NCI-H146 (cell line): Measurements from ENCODE around the gene SLCO4A1.
"Not testable (repeated sequence)": the region's sequence is repeated elsewhere in the genome, so short reads cannot be mapped to it uniquely, and the experiment has no call there.

Experiments used
- DNase-seq: peaks from one replicate; lab custom pipeline; 2025; lab: John Stamatoyannopoulos, UW

Gene SLCO4A1

DNA sequence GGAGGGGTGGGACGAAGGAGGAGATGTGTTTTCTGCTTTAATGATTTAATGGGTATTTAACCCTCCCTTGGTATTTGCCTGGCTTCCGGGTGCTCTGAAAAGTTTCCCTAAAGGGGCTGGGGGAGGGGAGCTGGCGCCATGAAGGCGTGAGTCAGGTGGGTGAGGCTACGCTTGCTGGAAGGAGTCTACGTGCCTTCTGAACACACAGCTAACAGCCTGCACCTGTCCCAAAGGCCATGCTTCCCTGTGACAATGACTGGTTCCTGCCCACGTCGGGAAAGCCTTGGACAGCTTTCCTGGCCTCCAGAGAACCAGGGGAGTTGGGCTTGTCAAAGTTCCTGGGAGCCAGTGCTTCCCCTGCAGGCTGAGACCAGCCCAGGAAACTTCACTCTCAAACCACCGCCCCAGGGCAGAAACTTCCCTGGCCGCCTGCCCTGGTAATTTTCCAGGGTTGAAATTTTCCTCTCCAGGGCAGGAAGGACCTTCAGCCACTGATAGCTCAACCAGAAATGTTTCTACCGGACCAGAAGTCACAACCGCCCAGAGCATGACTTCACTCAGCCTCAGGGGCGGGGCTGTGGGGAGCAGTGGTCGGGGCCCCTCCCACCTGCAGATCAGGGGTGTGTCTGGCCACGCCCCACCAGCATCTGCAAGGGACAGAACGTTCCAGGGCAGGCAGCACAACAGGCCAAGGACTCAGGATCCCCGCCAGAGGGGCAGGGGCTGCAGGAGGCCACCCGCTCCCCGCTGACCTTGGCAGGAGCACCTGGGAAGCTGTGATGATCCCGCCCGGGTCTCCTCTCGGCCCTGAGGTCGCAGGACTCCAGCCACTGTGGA, 18.6 kb upstream of the SLCO4A1 start:
- peak; percentile 14 for DNase-seq

DNA sequence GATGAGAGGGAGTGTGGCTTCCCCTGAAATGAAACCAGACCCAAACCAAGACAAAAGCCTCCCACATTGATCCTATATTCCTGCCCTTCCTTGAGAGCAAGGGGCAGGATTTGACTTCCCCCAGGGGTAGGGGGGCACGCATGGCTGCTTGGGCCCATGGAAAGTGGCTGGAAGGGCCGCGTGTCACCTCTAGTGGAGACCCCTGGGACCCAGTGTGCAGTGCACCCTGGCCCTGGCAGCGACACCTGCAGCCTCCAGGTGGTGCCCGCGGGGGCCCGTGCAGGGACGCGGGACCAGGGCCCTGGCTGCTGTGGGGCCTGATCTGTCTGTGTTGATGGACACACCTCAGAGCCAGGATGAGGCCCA, 18.0 kb upstream of the SLCO4A1 start:
- no peak for DNase-seq

DNA sequence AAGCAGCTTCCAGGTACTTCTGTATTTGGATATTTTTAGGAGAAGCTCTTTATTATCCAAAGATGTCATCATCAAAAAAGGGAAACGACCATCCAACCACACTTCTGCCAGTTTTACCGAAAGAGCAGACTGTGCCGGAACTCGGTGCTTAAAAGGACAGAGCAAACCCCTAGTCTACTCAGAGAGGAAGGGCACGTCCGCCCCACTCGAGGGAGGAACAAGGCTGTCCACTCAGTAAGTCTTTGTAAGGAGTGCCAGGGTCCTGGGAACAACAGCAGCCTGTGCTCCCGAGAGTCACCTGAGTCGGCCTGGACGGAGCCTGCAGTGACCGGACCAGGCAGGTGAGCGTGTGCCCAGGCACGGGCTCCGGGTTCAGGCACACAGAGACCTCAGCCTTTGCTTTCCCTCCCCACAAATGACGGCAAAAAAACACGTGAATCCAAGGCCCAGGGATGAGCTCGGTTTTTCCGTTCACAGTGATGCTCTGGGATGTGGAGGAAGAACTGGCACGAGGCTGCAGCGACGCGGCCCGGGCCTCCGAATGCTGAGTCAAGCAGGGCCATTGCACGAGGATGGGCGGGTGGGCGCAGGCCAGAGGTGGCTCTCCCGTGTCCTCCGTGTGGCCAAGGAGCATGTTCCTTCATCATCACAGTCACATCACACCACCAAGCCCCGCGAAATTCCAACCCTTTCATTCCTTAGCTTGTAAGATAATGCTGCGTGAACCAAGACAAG, 17.4 kb upstream of the SLCO4A1 start:
- no peak for DNase-seq

DNA sequence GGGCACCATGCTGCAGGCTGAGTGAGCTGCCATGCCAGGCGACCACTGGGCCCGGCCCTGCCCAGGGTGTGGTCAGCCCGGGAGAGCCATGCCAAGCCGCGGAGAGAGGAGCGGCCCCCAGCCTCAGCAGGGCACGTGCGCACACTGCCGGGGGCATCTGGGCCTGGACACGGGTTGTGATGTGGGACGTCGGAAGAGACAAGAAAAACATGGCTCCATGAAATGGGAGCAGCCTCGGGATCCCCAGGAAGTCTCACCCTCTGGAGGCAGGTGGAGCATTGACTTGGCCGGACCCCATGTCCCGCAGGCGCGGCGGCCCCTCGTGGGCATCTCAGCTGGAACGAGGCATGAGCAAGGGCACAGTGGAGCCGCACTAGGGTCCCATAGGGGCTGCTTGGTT, 16.8 kb upstream of the SLCO4A1 start:
- DNase-seq: no peak

DNA sequence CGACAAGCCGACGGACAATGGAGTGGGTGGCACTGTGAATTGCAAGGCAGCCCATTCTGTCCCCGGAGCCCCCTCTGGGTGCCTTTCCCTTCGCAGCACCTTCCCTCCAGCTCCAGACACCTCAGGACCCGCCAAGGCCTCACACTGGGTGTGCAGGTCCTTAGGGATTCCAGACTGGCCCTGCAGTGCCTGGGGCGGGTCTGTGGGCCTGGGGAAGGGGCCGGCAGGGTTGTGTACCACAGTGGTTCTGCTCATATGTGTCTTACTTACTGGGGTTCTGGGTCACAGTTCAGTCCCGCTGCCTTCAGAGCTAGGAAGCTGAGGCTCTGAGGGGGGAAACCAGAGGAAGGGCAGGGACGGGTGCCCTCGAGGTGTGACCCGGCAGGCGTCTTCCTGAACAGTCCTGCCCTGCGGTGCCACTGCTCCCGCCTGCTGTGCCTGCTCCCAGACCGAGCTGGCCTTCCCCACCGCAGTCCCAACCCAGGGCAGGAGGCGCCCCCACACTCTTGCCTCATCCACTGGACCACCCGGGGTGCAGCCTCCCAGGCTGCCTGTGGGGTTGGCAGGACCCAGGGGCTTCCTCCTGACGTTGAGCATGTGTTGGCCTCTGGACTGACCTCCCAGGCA, 16.3 kb upstream of the SLCO4A1 start:
- DNase-seq: no peak

DNA sequence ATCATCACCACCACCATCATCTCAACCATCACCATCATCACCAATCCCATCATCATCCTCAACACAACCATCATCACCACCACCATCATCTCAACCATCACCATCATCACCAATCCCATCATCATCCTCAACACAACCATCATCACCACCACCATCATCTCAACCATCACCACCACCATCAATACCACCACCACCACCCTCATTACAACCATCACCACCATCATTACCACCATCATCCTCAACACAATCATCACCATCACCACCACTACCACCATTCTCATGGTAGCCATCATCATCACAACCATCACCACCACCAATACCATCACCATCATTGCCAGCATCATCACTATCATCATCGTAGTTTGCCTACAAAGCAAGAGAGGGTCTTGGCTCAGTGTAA, 14.9 kb upstream of the SLCO4A1 start:
- DNase-seq: not testable (repeated sequence)

DNA sequence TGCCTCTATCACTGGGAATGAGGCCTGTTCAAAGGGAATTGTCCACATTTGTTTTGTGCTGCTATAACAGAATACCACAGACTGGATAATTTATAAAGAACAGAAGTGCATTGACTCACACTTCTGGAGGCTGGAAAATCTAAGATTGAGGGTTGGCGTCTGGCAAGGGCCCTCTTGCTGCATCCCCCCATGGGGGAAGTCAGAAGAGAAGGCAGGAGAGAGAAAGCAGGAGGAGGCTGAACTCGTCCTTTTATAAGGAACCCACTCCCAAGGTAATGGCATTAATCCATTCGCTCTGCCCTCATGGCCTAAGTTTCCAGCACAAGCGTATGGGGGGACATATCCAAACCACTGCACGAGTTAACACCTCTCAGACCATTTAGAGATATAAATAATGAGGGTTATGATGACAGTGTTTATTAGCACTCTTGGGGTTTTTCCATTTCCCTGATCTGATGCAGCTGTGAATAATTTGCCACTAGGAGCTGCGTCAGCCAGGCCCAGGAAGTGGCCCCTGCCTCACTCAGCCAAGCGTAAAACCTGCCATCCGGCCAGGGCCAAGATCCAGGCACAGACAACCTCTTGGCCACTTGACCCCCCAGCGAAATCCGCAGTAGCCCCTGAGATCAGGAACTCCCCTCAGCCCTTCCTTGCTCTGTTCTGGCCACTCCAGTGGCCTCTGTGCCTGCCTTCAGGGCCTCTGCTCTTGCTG, 14.2 kb upstream of the SLCO4A1 start:
- DNase-seq: no peak

DNA sequence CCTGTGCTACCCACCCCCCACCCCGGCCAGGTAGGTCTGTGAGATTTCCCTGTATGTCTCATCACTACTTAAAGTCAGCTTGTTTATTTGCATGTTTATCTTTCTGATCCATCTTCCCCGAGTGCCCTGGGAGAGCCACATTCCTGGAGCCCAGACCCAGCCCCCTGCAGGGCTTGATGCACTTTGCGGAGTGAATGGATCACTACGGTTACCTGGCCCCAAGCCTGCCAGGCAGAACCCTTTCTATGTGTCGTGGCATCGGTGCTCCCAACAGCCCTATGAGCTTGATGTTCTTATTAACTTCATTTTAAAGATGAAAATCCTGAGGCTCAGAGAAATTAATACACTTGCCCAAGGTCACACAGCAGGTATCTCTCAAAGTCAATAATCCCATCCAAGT, 13.6 kb upstream of the SLCO4A1 start:
- DNase-seq: no peak

DNA sequence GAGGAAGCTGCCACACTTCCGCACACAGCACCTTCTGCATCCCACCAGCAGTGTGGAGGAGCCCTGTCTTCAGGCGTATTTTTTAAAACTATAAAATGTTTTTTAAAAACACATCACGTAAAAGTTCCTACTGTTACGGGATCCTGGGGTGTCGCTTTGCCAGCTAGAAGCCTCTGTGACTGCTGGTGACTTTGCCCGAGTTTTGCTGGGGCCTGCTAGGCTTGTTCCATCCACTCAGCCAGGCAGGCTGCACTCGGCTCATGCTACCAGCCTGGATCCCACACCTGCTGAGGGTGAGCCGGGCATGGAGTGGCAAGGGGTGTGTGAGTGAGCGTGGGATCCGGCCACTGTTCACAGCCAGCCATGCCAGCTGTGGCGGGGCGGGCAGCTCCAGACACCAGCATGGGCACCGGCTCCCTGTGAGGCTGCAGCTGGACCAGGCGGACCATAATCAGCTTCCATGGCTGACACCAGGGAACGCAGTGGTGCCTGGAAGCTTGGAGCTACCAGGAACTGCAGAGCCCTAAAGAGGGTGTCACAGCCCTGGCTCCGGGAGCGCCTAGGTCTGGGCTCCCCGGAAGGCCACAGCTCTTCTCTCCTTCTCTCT, 12.3 kb upstream of the SLCO4A1 start:
- DNase-seq: no peak

DNA sequence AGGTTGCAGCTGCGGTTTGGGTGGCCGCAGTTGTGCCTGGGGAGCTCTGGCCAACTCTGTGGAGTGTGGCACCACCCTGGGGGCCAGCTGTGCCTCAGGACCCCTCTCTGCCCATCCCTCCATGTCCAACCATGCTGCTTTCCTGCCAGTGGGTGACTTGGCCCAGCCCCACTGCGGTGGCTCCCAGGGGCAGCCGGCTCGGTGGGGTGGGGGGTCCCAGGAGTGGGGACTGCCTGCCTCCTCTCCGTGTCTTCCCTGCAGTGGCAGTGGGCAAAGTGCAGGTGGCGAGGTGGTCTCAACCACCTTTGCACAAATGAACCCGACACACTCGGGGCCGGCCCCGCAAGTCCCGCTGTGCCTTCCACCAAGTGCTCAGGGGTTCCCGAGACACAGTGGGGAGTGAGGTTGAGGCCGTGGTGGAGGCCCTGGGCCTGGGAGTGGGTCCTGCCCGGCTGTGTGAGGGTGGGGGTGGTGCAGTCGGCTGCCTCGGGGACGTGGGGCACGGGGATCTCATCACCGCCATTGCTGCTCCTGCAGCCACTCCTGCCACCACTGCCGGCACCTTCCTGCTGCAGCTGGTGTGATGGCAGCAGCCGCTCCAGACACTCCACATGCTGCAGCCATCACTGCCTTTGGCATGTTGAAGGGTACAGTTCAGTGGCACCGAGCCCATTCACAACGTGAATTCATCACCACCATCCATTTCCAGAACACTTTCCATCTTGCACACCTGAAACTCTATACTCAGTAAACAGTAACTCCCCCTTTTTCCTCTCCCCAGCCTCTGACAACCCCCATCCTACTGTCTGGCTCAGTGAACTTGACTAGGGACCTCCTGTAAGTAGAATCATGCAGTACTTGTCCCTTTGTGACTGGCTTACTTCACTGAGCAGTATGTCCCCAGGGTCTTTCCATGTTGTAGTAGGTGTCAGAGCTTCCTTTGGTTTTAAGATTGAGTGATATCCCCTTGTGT, 10.7 kb upstream of the SLCO4A1 start:
- no peak for DNase-seq

DNA sequence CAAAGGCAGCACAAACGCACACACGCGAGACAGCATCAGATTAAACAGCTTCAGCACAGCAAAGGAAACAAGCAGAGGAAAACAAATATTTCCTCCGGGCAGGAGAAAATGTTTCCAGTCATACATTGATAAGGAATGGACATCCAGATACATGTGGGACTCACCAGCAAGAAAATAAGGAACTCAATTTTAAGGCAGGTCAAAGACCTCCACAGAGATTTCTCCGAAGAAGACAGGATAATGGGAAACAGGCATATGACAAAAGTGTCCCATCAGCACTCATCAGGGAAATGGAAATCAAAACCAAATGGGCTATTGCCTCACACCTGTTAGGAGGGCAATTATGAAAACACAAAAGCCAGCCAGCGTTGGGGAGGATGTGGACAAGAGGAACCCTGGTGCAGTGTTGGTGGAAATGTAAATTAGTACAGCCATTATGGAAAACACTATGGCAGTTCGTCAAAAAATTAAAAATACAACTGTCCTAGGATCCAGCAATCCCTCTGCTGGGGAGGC, 9.7 kb upstream of the SLCO4A1 start:
- DNase-seq: peak; percentile 27

DNA sequence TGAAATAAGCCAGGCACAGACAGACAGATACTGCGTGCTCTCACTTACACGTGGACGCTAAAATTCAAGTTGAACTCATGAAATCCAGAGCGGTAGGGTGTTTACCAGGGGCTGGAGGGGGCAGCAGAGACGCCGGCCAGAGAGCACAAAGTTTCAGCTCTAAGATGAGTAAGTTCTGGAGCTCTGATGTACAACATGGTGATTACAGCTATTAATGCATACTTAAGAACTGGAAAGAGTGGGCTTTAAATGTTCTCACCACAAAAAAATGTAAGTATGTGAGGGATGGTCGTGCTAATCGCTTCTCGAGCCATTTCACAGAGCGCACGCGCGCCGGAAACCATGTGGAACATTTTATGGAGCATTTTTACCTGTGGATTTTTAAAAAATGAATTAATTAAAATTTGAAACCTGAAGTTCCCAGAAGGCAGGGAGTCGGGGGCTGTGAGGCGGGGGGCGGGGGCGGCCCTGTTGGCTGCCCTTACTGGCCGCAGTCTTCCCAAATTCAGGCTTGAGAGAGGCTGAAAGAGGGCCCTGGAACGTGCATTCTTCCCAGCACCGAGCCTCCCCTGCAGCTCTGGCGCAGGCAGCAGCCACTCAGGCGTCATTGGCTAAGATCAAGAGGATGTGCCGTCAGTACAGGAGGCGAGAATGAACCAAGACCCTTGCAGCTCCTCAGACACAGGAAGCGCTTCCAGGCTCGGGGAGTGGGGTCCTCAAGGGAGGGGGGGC, 8.5 kb upstream of the SLCO4A1 start:
- DNase-seq: no peak

DNA sequence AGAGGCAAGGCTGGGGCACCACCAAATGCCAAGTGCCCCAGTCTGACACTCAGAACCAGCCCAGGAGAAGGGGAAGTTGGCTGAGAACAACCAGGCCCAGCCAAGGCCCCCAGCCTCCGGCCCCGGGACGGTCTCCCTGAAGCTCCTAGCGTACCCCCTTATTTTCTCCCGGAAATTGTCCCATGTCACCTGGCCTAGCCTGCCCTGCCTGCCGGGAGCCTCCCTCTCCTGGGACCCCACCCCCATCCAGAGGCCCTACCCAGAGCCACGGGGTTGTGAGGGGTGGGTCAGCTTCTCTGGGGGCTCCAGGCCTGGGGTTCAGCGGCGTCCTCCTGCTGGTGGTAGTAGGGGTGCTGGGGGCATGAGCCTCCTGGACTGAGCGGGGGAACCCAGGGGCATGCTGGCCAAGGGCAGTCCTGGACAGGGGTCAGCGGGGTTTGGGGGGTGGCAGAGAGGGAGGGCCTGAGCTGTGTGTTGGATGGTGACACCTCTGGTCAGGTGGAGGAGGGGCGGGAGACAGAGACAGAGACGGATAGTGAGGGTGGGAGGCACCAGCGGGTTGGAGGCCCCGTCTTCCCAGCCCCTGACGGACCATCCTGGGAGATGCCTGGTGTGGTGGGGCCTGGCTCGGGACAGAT, 7.9 kb upstream of the SLCO4A1 start:
- DNase-seq: no peak

DNA sequence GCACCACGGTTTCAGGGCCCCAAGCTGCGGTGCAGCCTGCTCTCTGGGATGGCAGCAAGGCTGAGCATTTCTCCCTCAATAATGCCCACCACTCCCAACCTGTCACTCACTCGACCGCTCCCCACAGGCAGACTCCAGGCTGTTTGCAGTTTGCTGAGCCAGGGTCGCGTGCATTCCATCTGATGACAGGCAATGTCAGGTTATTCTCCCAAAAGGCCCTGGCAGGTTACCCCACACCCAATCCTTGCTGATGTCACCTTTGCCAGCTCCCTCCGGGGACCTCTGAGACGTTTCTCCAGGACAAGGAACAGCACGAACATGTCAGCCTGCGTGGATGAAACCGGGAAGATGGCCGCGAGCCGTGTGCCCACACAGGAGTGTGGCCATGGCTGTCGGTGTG, 7.1 kb upstream of the SLCO4A1 start:
- no peak for DNase-seq

DNA sequence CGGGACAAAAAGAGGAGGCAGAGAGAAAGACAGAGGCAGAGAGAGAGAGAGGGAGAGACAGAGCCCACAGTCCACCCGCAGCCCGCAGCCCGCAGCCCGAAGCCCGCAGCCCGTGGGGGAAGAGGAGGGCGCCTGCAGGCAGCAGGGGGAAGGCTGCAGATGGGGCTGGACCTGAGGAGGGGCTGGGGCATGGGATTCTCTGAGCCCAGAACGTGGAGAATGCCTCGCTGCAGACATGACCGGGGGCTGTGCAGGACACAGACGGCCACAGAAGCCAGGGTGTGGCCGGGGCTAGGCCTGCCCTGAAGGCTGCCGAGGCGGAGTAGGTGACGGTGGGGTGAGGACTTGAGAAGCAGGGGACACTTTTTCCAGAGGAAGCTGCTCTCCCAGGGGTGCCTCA, 6.5 kb upstream of the SLCO4A1 start:
- DNase-seq: no peak

DNA sequence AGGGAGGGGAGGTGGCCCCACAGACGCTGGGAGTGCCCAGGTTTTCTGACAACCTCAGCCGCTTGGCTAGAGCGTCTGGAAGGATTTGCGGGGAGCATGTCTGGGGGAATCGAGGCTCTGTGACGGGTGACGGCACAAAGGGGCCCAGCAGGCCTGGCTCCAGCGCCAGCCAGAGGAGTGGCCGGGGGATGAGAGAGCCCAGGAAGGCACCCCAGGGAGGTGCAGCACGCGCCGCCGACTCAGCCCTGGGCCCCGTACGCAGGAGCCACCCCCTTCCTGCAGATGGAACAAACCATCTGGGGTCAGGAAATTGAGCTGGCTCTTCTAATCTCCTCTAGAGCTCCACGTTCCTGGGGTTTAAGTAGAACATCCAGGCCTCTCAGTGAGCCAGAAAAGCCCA, 5.9 kb upstream of the SLCO4A1 start:
- DNase-seq: no peak

DNA sequence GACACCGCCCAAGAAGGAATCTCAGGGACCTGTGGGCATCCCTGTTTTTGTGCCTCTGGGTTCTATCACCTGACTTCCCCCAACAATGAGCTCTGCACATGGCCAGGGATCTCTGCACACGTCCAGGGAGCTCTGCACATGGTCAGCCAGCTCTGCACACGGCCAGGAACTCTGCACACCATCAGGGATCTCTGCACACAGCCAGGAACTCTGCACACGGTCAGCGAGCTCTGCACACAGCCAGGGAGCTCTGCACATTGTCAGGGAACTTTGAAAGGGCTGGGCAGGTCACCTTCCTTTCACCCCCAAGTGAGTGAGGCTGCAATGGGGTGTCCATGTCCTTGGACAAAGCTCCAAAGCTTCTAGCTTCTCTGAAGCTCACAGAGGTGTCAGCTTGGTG, 5.2 kb upstream of the SLCO4A1 start:
- DNase-seq: no peak

DNA sequence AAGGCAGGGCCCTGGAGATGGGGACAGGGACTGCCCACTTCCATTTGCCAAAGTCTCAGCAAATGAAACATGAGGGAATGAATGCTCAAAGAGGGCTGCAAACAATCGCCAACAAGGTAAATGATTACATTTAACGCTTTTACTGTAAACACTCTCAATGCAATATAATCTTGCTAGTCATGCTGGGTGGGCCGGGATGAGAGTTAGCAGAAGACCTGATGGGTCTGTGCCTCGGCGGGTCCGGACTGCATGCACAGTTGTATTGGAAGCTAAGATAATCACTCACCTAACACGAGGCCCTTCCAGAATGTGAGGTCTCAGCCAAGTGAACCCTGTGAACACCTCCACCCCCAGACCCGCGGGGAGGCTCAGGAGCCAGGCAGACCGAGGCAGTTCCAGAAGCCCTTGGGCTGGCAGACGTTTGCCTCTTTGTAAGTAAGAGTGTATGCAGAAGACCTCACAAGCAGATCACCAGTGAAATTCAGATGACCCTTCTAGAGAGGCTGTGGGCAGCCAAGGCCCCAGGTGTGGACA, 4.7 kb upstream of the SLCO4A1 start:
- DNase-seq: no peak

DNA sequence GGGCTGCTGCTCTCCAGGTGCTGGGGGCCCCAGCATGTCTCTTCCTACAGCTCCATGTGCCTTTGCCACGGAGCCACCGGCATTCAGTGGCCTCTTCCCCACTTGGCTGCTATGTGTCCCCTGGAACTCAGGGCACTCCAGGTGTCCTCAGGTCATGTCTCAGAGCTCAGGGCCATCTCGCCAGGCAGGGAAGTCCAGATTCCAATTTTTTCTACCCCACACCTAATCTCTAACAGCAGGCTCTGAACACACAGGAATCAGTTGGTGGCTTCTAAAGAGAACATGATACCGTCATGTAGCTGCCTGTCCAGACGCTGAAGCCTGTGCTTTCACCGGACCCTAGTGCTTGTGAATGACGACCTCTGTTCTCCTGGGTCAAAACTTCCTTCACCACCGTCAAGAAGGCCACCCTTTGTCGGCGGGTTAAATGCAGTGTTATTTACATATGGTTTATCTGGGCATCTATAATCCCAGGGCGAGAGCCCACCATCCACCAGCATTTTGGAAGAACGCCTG, 4.2 kb upstream of the SLCO4A1 start:
- no peak for DNase-seq
